ENCODE measurements around the gene CASP9.

Gene CASP9

GRCh38 chr1:15444468-15445389 is 79.3 kb downstream of the CASP9 start:
- no peak for DNase-seq

- no peak for DNase-seq
Observed at GRCh38 chr1:15443281-15443680, 80.7 kb downstream of the CASP9 start.

GRCh38 chr1:15442759-15443158 is 81.3 kb downstream of the CASP9 start:
- no peak for DNase-seq

GRCh38 chr1:15442119-15442518 is 81.9 kb downstream of the CASP9 start:
- DNase-seq, result no peak
